Stimulated activated naive CD4-positive, alpha-beta T cell (primary cell): ENCODE data around the gene KIF18B.

Experiments used
- DNase-seq, 6 experiments: peaks; one replicate each; lab custom pipeline; 2025; lab: John Stamatoyannopoulos, UW

The KIF18B gene

DNA sequence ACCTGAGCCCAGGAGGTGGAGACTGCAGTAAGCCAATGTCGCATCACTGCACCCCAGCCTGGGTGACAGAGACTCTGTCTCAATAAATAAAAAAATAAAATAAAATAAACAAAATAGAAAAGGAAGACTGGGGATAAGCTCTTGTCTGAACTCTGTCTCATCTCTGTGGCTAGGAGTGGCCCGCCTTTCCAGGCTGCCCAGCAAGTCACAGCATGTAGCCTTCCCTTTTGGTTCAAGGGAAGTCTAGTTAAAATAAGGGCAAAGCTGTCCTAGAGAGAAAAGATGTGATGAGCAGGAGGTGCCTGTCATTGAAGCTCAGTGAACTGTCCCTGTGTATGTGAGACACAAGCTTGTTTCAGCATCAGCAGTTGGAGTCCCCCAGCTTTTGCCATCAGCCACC lies 29.6 kb downstream of the KIF18B start:
- DNase-seq: no peak

DNA sequence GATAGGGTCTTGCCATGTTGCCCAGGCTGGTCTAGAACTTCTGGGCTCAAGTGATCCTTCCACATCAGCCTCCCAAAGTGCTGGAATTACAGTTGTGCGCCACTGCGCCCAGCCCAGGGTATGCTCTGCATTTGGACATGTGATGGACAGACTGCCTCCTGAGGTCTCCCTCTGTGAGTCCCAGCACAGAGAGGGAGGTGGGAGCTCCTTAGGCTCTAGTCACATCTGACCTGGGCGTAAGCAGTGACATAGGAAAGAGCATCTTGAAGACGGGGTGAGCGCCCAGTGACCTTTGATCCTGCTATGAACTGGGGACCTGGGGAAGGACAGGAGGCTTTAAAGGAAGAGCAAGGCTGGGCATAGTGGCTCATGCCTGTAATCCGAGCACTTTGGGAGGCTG lies 30.1 kb downstream of the KIF18B start:
- no peak for DNase-seq

- no peak for DNase-seq
Measured at GRCh38 chr17:44916781-44917241, 30.8 kb downstream of the KIF18B start.

- DNase-seq: no peak
Measured at GRCh38 chr17:44915862-44916780, 31.5 kb downstream of the KIF18B start.

- no peak for DNase-seq
Measured at GRCh38 chr17:44915321-44915726, 32.2 kb downstream of the KIF18B start, which contains the start of gene GFAP. Gene GFAP (minus strand): TSS chr17:44915500. CDS start chr17:44915486, 14 bp downstream.

- no peak for DNase-seq
Measured at GRCh38 chr17:44914698-44915271, 32.8 kb downstream of the KIF18B start.

DNA sequence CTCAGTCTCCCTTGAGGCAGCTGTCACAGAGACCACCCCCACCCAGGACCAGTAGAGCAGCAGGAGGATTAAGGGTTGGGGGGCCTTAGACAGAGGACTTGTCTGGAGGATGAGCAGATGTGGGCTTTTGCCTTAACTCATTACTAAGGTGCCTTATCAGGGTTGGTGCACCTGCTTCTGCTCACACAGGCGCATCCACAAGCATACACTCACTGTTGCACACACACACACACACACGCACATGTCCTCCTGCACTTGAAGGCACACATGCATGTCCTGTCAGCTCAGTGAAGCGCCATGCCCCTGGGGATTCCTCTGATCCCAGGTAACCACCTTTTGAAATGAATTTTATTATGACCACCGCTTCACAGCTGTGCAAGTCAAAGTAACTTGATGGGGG lies 33.4 kb downstream of the KIF18B start:
- no peak for DNase-seq

DNA sequence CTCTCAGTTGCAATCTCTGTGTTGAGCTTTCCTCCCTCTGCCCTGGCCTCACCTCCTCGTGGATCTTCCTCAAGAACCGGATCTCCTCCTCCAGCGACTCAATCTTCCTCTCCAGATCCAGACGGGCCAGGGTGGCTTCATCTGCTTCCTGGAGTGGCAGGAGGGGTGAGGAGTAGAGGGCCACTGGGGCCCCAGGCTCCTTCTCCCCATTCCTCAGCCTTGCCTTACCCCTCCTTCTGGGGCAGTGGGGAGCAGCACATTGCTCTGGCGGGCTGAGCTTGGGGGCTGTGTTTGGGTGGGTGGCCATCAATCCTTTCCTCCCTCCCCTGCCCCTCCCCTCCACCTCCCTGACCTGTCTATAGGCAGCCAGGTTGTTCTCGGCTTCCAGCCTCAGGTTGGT lies 33.9 kb downstream of the KIF18B start:
- DNase-seq: no peak

DNA sequence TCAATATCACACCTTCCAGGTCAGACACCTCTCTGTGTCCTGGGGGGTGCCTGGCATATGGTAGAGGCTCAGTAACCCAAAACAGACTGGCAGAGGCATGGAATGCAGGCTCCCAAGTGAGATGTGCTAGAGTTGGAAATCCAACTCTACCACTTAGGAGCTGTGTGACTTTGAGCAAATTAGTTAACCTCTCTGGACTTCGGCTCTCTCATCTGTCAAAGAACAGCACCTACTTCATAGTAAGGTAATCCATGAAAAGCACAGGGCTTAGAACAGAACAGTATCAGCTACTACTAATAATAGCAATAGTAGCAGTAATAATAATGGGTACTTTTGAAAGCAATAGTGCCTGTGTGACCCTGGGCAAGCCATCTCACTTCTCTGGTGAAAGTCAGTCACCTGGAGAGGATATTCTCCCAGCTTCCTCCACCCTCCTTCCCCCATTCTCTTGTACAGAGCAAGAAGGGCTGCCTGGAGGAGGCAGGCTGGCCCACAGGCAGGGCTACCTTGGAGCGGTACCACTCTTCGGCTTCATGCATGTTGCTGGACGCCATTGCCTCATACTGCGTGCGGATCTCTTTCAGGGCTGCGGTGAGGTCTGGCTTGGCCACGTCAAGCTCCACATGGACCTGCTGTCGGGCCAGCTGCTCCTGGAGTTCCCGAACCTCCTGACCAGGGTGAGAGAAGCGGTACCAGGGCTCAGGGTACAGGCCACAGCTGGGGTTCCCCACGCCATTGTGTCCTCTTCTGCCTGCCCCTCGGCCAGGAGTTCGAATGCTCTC lies 34.6 kb downstream of the KIF18B start:
- DNase-seq: no peak

DNA sequence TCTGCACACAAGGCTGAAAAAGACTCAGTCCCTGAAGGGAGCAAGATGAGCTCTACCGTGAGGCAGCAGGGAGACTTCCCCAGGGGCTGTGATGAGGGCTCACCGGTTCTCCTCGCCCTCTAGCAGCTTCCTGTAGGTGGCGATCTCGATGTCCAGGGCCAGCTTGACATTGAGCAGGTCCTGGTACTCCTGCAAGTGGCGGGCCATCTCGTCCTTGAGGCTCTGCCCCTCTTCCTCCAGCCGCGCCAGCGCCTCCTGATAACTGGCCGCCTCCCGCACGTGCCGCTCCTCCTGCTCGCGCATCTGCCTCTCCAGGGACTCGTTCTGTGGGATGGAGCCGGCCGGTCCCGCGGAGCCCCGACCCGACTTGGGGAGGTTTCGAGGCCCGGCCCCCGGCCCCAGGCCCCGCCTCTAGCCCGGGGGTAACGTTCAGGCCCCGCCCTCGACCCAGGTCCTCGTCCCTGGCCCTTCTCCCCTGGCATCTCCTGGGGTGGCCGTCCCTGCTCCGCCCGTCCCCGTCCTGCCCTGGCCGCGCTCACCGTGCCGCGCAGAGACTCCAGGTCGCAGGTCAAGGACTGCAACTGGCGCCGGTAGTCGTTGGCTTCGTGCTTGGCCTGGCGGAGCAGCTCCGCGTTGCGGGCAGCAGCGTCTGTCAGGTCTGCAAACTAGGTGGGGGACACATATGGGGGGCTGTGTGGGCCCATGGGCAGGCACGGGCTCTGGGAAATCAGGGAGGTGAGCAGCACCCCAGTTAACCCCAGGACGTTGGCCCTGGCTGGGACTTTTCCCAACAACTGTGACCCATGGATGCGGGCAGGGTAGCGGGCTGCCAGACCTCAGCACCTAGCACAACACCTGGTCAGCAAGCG lies 36.2 kb downstream of the KIF18B start:
- peak; percentile 1 to 37 (median 24) for DNase-seq

GRCh38 chr17:44910231-44911106 lies 37.1 kb downstream of the KIF18B start:
- DNase-seq: no peak

DNA sequence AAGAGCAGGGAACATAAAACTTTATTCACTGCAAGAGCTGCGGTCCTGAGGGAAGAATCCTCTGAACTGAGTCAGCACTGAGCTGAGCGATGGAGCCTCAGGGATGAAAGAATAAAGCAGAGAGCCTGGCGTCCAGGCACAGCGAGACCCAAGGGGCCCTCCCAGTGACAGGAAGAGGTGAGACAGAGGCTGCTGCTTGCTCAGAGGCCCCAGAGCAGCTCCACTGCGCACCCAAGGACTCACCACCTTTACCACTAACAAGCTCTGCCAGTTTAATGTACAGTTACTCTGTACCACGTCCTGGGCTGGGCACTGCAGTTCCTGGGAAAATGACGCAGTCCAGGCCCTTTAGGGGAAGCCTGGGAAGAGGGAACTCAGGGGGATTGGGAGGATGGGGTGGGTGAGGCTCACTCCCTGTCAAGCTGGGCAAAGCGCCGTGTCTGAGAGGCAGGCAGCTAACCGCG lies 37.9 kb downstream of the KIF18B start:
- no peak for DNase-seq

DNA sequence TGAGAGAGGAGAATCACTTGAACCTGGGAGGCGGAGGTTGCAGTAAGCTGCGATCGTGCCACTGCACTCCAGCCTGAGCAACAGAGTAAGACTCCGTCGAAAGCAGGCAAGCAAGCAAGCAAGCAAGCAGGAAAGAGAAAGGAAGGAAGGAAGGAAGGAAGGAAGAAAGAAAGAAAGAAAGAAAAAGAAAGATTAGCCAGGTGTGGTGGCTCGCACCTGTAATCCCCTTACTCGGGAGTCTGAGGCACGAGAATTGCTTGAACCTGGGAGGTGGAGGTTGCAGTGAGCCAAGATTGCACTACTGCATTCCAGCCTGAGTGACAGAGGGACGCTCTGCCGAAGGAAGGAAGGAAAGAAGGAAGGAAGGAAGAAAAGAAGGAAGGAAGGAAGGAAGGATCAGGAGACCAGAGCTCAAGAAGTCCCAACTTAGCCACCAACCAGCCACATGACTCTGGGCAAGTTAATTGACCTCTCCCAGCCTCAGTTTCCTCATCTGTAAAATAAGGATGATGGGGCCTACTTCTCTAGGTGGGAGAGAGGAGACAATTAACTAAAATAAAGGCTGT lies 38.7 kb downstream of the KIF18B start:
- no peak for DNase-seq

GRCh38 chr17:44907729-44908470 lies 39.7 kb downstream of the KIF18B start:
- no peak for DNase-seq

- DNase-seq: no peak
Measured at GRCh38 chr17:44906763-44907728, 40.5 kb downstream of the KIF18B start.

DNA sequence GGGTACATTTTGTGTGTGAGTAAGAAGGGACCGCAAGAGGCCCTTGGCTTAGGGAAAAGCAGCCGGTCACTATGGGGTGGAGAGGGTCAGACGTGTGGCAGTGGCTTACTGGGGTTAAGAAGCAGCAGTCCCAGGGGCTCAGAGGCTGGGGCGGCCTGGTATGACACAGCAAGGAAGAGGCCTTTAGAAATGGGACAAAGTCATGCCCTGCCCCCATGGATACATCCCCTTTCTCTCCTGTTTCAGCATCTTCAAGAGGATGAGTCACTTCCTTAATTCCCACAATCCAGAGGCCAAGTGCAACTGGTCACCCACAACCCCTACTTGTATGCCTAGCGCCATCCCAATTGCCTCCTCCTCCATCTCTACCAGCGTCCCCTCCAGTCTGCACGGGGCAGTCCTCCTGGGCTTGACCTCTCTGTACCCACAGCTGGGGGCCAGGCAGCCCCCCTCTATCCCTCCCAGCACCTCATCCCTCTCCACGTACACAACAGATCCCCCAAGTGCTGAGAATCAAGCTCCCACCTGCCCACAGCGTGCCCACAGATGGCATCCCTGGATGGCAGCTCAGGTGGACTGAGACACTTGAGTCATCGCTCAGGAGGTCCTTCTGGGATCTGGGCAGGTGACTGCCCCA lies 41.4 kb downstream of the KIF18B start:
- no peak for DNase-seq
